A204.1 (cell line): ENCODE measurements around the gene TP53AIP1.

Experiments
- FAIRE-seq: peaks from 2 replicates; lab custom pipeline; 2012; peaks lifted over from hg19 to GRCh38; lab: Jason Lieb, UNC

Gene TP53AIP1

DNA sequence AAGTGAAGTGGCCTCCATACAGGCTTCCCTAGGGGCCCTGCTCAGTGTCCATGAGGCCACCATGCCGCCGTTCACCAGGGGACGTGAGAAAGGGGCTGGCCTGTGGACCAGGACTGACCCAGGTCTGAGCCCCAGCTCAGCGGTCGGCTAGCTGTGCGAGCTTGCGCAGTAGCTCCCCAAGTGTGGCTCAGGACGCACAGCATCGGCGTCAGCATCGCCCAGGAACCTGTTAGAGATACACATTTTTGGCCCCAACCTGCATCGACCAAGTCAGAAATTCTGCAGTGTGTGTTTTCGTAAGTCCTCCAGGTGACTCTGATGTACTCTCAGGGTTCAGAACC is 429 bp downstream of the TP53AIP1 start:
- FAIRE-seq: no peak

DNA sequence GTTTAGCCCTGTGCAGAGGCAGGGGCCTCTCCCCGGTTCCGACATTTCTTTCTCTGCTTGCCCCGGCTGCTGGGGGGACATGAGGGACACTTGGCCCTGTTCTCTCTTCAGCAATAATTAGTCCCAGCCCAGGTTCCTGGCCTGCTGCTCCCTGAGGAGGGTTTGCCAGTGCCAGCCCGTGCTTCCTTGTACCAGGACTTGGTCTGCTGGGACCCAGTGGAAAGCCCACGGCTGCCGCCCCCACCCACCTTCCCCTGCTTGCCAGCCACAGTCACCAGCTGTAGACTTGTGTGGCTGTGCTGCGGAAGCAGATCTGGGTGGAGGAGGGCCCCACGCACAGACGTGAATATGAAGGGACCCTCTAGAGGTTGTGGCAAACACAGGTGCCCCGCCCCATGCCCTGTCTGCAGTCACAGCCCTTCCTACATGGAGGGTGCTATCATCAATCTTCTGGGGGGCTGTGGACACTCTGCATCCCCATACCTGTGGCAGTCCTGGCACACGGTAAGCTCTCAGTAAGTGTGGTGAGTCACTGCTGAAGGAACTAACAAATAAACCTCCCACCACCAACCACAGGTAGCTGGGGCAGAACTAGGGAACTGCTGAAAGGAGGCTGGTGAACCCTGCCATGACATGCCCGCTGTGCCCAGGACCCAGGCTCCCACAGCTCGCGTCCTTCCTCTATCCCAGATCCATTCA is 949 bp downstream of the TP53AIP1 start:
- no peak for FAIRE-seq

DNA sequence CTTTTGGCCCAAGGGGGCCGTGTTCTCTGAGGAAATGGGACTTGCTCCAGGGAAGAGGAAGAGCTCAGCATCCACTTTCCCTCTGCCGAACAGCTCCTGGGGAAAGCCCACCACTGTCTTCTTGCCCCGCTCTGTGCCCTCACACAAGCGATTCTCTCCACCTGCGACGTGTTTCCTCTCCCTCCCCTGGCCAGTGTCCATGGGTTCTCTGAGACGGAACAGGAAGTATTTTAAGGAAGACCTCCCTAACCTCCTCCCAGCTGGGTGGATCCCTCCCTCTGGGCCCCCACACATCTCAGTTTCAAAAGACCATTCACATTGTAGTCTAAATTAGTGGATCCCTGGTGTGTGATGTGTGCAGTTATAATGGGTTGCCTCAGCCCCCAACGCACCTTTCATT is 1.6 kb downstream of the TP53AIP1 start:
- no peak for FAIRE-seq

DNA sequence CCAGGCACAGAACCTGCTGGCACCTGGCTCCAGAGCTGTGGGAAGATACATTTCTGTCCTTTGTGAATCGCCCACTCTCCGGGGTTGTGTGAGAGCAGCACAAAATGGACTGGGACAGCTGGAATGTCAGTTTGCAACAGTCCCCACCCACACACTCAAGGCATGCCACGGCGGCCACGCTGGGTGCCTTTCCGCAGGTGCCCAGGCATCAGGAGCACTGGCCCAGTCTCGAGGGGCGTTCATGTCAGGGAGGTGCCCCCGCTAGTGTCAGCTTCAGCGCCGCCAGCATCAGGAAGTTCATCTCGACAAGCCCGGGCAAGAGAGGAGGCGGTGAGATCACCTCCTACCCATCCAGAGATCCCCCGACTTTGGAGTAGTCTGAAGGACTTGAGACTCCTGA is 2.1 kb downstream of the TP53AIP1 start:
- no peak for FAIRE-seq

DNA sequence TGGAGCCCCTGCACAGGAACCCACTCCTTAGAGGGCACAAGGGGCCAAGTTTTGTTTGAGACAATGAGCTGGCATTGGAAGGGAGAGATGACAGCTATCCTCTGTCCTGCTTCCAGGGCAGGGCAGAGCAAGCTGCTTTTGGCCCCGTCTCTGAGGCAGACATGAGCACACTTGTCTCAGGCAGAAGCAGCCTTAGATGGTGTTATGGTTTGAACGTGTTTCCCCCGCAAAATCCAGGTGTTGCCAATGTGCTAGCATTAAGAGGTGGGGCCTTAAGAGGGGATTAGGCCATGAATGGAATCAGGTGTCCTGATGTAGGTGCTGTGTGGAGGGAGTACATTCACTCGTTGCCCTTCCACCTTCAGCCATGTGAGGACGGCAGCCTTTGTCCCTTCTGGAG is 2.5 kb downstream of the TP53AIP1 start:
- no peak for FAIRE-seq

DNA sequence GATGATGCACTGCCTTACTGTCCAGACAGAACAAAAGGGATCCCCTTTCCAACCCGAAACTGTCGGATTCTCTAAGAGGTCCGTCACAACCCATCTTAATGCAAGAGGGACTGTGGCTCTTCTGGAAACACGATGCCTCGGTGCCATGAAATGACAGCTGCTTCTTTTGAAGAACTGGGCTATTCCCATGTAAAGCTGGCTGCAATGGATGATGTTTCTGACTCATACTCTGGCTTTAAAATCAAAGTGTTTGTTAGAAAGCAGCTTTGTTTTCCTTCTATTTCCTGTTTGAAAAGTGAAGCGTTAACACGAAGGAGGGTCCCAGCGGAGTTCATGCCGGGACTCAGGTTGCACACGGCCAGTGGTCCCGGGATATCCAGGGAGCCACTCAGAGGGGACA is 3.1 kb downstream of the TP53AIP1 start:
- no peak for FAIRE-seq

DNA sequence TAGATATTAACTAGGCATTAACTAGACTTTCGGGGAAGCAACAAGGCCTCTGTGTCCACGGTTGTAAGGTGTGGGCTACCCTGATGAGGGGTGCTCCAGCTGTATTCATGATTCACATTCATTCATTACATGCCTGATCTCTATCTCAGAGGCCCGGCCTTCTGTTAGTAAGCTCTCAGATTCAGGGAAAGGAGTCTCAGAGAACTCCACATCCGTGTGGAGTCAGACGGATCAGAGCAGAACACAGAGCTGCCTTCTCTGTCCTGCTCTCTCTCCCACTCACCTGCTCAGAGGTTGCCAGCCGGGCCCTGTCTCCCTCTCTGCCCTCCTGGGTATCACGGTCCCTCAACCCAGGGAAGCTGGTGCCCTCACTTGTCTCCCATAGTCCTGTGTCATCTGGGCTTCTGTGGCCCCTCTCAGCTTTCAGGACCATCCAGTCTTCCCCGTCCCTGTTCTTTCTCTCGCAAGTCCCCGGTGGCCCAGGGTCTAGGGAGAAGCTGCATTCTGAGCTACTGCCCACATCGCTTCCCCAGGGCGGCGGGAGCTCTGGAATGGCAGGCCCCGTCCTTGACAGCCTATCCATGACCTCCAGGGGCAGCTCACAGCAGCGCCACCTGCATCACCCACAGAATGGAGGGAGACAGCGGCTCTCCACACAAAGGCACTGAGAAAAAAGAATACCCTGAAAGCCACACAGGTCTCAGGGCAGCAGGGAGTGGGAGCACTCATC is 4.3 kb downstream of the TP53AIP1 start:
- no peak for FAIRE-seq

DNA sequence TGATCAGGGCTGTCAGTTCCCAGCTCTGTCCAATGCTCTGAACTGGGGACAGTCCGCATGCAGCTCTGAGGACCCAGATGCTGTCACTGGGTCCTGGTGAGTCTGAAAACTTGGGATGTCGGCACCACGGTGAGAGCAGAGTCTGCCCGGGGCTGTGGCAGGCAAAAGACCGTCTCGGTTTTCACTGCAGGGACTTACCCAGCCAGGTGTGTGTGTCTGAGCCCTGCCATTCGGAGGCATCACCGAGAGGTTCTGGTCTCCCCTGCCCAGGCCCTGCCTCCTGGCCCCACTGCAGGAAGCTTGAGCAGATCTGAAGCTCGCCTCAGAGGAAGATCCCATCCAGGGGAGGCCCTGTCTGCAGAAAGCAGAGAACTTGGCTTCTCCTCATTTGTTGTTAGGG is 5.2 kb downstream of the TP53AIP1 start:
- no peak for FAIRE-seq

DNA sequence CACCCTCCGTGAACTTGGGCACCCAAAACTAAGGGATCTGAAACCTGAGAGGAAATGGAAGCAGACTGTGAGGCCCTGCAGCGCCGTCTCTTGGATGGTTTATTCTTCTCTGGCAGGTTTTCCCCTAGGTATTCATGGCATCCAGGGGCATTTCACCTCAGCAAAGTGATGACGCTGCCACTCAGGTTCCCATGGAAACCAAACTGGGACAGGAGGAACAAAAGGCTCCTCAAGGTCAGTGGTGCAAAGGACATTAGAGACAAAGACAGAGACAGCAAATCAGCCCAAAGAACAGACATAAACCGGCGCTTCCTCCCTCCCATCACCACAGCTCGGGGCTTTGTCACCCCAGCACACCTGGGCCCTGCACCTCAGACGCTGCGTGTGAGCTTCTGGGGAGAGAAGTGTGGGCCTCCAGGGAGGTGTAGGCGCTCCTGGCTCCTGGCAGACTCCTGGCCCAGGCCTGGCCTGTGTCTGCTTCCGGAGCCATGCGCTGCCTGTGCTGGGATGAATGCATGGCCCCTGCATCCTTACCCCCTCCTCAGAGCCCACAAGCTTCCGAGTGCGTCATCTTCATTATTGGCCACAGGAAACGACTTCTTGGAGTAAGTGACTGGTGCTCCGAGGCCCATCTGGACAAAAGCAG is 5.9 kb downstream of the TP53AIP1 start:
- no peak for FAIRE-seq

DNA sequence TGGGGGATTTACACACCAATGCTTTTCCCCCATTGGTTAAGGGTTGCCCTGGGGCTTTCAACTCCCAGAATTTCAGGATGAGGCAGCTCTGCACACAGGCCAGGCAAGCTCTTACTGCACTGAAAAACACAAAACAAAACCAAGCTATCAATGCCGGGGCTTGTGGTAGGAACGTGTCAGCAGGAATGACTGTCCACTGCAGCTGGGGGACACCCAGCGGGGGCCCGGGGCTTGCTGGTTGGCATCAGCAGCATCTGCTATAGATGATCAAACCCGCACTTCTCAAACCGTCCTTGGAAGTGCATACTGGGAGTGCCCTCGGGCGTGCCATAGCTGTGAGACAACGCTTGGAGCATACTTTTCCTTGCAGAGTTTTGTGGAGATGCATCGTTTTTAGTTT is 7.7 kb downstream of the TP53AIP1 start:
- FAIRE-seq: no peak

DNA sequence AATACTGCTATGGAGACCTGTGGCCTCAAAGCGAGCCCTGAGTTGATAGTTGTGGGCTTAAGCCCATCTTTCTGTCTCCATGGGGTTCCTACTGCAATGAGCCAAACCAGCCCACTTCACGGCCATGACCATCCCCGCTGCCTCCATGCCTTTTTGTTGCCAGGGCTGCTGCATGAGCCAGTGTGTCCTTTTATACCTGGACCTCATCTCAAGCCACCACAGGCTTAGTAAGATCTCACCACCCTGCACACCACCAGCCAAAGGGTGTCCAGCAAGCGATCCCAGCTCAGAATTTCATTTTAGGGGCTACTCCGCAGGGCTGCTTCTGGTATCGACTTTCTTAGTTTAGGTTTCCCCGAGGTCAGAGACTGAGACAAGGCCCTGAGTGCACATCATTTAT is 8.3 kb downstream of the TP53AIP1 start:
- no peak for FAIRE-seq

DNA sequence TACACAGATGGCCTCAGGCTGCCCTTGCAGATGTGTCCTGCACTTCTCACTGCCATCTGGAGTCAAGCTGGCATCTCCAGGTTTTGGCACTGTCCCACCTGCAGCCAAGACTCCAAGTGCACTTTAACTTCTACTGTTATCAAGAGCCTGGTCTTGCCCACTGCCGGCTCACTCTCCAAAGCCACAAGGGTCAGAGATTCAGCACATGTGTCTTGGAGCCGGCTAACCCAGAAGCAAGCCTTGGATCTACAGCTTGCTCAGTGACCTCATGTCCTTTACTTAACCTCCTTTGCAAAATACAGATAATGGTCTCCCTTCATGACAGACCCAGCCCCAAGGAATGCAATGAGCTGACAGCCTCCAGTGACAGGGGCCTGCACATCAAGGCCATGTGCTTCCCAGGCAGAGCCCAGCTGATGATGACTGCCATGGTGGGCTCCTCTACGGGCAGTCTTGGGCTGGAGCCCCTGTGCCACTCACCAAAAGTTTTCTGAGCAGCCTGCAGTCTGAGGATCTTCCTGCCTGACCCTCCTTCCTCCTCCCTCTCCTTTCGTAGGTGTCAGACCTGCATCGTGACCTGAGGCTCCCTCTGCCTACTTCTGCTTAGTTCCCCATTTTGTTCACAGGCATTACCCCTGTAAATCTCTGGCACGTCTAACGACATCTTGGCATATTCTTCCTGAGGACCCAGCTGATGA is 9.0 kb downstream of the TP53AIP1 start:
- no peak for FAIRE-seq

DNA sequence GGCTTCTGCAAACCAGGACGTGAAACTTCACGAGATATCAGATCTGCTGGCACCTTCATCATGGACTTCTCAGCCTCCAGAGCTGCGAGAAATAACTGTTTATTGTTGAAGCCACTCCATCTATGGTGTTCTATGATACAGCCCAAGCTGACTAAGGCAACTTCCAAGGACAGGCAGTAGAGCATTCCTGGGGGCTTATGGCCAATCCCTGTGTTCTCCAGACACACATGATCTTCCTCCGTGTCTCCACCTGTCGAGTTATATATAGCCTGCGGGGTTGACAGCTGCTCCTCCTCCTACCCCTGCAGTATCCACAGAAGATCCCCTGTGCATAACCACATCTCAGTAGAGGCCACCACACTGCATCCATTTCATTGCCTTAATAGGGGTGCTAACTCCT is 11.0 kb downstream of the TP53AIP1 start:
- FAIRE-seq: no peak

DNA sequence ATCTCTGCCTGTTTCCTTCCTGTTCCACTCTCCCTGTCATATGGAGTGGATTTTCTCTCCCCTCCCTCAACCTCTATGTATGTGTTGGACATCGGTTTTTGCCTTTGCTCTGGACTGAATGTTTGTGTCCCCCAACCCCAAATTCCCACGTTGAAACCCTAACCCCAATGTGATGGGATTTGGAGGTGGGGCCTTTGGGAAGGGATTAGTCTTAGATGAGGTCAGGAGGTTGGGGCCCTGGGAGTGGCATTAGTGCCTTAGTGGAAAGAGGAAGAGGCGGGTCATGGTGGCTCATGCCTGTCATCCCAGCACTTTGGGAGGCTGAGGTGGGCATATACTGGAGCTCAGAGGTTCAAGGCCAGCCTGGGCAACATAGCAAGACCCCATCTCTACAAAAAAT is 11.6 kb downstream of the TP53AIP1 start:
- FAIRE-seq: no peak

DNA sequence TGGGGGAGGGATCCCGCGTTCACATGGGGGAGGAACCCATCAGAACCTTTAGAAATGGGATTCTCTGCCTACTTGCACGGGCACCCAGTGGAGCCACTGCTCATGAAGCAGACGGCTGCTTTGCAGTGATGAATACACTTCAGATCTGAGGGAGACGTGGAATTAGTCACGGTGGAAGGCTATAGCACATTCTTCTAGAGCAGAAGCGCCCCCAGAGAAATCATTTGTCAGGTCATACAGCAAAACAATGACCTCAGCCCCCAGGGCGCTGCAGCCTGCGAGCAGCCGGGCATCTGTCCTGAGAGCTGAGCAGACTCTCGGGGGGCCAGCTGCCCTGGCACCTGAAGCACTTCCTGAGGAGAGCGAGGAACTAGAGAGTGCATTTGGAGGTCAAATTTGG is 12.7 kb downstream of the TP53AIP1 start:
- no peak for FAIRE-seq

DNA sequence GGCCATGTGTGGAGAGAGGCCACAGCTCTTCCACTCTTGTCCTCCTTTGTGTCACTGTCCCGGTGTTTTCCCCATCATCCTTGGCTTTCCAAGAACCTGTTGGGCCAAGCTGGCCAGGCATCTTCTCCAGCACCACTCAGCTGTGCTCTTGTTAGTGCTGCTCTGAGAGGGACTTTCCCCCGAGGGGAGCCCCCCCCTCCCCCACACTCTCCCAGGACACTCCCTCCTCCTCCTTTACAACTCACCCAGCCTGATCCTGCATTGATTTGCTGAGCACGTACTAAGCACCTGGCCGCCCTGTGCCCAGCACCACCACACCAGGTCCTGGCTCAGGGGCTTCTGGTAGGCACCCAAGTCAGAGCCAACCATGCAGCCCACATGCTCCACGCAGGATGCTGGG is 13.2 kb downstream of the TP53AIP1 start:
- no peak for FAIRE-seq

DNA sequence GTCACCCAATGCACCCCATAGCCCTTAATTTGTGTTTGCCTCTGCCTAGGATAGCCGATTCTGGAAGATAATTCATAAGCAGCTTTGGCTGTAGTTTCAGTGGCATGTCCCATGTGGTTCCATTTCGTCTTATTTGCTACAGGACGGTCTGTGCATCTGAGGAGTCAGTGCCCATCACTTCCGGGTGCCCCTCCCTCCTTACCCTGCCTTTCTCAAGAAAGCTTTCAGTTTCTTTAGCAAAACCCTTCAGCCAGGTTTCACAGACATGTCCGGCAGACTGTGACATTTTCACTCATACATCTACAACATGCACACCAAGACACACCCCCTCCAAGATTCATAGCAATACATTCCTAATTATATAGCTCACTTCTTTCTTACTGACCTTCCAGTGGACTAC is 14.3 kb downstream of the TP53AIP1 start:
- no peak for FAIRE-seq

DNA sequence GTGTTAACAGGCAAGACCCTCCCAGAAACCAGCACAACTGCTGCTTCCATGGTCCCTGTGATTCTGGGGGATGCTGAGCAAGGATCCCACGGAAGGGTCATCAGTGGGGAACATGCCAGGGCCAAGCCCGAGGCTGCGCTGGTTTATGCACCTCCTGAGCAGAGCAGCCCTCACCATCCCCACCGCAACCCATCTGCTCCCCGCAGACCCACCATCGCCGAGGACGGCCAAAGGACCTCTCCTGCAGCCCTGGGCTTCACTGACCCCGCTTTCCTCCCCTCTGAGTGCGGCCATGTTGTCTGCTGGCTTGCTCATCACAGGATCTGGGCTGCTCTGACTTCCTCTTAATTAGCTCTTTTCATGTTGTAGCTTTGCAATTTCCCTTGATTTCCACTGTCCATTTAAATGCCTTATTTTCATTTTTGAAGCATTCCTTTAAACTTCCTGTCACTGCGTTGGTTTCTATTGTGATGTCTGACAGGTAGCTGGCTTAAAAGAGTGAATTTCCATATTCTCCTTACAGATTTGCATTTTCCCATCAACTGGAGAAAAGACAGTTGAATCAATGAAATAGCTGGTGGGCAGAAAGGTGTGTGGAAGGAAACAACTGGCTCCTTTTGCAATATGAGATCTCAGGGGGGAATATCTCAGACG is 14.9 kb downstream of the TP53AIP1 start:
- no peak for FAIRE-seq

DNA sequence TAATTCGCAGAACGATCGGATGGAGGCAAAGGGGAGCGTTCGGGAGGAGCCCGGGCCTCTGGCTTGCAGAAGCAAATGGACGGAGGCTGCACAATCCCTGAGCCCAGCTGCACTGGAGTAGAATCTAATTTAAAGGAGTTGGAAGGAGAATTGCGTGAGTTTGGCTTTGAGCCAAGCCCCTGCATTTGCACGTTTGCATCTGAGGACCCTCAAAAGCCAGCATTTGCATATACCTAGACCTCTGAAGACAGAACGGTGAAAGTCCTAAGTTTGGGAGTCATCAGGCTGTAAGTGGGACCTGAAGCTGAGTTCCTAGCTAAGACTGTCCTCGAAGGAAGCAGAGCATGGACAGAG is 15.6 kb downstream of the TP53AIP1 start:
- FAIRE-seq: no peak

DNA sequence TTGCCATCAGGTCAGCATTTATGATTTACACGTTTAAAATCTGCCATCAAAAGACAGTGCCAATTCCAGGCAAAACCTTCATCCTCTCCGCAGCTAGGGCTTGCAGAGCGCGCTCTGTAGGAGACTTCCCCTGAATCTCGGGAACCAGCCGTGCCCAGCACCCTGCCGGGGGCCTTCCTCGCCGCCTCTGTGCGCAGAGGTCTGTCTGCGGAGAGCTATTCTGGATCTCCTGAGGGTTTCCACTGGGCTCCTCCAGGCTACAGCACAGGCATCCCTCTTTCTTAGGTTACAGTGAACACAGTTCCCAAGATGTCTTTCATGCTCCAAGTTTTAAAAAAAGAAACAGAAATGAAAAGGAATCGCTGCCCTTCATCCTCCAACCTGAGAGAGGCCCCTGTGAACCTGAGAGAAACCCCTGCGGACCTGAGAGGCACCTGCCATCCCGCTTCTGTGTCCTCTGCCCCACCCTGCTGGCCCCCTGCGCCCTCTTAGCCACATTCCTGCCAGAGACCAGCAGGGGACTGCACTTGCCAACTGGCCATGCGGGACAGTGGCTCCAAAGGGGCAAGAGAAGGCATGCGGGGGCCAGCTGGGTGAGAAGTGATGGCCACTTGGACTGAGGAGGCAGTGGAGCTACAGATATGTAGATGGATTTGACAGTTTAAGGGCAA is 16.1 kb downstream of the TP53AIP1 start:
- no peak for FAIRE-seq

DNA sequence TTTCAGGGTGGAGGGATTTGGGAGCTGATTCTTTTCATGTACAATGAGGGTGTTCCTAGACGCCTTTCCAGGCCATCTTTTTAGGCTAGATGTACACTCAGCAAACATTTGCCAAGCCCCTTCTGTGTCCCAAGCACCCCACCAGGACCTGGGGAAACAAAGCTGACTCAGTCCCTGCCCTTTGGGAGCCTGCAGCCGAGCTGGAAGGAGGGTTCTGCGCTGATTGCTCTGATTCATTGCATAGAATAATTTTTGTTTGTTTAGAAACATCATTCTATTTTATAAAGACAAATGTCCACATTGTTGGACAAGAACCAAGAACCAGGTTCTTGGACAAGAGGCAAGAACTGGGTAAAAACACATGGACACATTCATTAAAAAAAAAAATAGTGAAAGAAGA is 16.7 kb downstream of the TP53AIP1 start:
- FAIRE-seq: no peak

DNA sequence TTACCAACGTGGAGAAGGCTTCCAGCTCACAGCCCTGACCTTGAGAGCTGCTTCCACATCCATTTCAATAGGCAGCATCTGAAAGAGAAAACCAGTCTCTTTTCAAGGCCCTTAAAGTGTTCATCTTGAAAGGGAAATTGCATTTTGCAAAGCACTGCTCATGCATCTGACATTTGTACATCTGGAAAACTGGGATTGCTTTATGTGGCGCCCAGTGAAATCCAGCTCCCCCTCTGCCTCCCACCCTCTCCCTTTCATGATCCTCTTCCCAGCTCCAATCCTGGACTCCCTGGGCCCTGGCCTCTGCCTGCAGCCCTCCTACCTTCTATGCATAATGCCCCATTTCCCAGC is 17.4 kb downstream of the TP53AIP1 start:
- FAIRE-seq: no peak
